HepG2 (cell line): Measurements from ENCODE around the gene GLI3.

Experiments used
- ATF6 ChIP-seq: sonication (generic); formaldehyde crosslinking; conservative IDR thresholded peaks from 2 replicates; pipeline ENCODE4 v1.4.0; 2020; ENCODE audit warnings: missing genetic modification reagents
- CBX1 ChIP-seq: IDR thresholded peaks from one replicate; pipeline ENCODE4 v1.6.1; 2016; ENCODE audit warnings: antibody characterized with exemption, low read depth
- CTCF ChIP-seq: sonication (generic); formaldehyde crosslinking; IDR thresholded peaks from 2 replicates; pipeline ENCODE4 v1.5.0; 2020; ENCODE audit warnings: mild to moderate bottlenecking, missing genetic modification reagents, moderate library complexity
- FOXA1 ChIP-seq, 2 experiments: fragments of 450-650 bp in 1 of 2; sonication (generic) in 1 of 2; formaldehyde crosslinking in 1 of 2; IDR thresholded peaks; 2 replicates each; pipeline versions ENCODE4 v1.4.0 to v1.6.1; 2016 to 2020; ENCODE audit warnings: missing genetic modification reagents in 1 of 2
- GTF2F1 ChIP-seq: fragments of 150-350 bp; IDR thresholded peaks from 2 replicates; pipeline ENCODE4 v1.6.1; 2014; ENCODE audit warnings: low read length
- HBP1 ChIP-seq: IDR thresholded peaks from 2 replicates; pipeline ENCODE4 v1.6.1; 2016; ENCODE audit warnings: low read depth, control low read depth
- JUN ChIP-seq: sonication (generic); formaldehyde crosslinking; IDR thresholded peaks from 2 replicates; pipeline ENCODE4 v1.4.0; 2020; ENCODE audit warnings: mild to moderate bottlenecking, missing genetic modification reagents
- SNAPC5 ChIP-seq: sonication (generic); formaldehyde crosslinking; IDR thresholded peaks from 2 replicates; pipeline ENCODE4 v1.8.1; 2023; ENCODE audit warnings: mild to moderate bottlenecking, missing genetic modification reagents, borderline replicate concordance
- ZNF12 ChIP-seq: sonication (generic); formaldehyde crosslinking; IDR thresholded peaks from 2 replicates; pipeline ENCODE4 v1.5.0; 2020; ENCODE audit warnings: missing genetic modification reagents
- TF ChIP-seq, protein P1 (sequence below): sonication (generic); formaldehyde crosslinking; IDR thresholded peaks from 2 replicates; pipeline ENCODE4 v1.9.0; 2021; ENCODE audit warnings: missing genetic modification reagents, borderline replicate concordance
- TF ChIP-seq, protein P2 (sequence below): sonication (generic); formaldehyde crosslinking; IDR thresholded peaks from 2 replicates; pipeline ENCODE4 v1.8.0; 2022; ENCODE audit warnings: mild to moderate bottlenecking, missing genetic modification reagents, borderline replicate concordance

GRCh38 chr7:41931263-41931646 lies 305.8 kb downstream of the GLI3 start:
- TF ChIP-seq CTCF: no peak
- TF ChIP-seq, protein P1, sequence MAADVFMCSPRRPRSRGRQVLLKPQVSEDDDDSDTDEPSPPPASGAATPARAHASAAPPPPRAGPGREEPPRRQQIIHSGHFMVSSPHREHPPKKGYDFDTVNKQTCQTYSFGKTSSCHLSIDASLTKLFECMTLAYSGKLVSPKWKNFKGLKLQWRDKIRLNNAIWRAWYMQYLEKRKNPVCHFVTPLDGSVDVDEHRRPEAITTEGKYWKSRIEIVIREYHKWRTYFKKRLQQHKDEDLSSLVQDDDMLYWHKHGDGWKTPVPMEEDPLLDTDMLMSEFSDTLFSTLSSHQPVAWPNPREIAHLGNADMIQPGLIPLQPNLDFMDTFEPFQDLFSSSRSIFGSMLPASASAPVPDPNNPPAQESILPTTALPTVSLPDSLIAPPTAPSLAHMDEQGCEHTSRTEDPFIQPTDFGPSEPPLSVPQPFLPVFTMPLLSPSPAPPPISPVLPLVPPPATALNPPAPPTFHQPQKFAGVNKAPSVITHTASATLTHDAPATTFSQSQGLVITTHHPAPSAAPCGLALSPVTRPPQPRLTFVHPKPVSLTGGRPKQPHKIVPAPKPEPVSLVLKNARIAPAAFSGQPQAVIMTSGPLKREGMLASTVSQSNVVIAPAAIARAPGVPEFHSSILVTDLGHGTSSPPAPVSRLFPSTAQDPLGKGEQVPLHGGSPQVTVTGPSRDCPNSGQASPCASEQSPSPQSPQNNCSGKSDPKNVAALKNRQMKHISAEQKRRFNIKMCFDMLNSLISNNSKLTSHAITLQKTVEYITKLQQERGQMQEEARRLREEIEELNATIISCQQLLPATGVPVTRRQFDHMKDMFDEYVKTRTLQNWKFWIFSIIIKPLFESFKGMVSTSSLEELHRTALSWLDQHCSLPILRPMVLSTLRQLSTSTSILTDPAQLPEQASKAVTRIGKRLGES (CRISPR knock-in tag): no peak
- no peak for TF ChIP-seq JUN
- no peak for TF ChIP-seq ZNF12
- no peak for TF ChIP-seq FOXA1 (IDR thresholded peaks at IDR 0.05)
- TF ChIP-seq FOXA1 (CRISPR knock-in tag; IDR thresholded peaks at IDR 0.05): no peak
- TF ChIP-seq ATF6: no peak
- TF ChIP-seq, protein P2, sequence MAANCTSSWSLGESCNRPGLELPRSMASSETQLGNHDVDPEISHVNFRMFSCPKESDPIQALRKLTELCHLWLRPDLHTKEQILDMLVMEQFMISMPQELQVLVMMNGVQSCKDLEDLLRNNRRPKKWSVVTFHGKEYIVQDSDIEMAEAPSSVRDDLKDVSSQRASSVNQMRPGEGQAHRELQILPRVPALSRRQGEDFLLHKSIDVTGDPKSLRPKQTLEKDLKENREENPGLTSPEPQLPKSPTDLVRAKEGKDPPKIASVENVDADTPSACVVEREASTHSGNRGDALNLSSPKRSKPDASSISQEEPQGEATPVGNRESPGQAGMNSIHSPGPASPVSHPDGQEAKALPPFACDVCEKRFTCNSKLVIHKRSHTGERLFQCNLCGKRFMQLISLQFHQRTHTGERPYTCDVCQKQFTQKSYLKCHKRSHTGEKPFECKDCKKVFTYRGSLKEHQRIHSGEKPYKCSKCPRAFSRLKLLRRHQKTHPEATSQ: no peak
- no peak for TF ChIP-seq SNAPC5 (CRISPR knock-in tag)
- no peak for TF ChIP-seq GTF2F1
- no peak for TF ChIP-seq CBX1
- TF ChIP-seq HBP1 (CRISPR knock-in tag): no peak
